KOPT-K1 (cell line): ENCODE measurements around the gene TMEM121B.
A peak's percentile ranks its signal among the peaks of the same experiment; 100 is the strongest.

ENCODE experiments used
- H3K27ac ChIP-seq: fragments of 200-600 bp; sonication (generic); 2 replicates; pipeline ENCODE4 v1.5.1; 2016; ENCODE audit warnings: antibody characterized with exemption, mild to moderate bottlenecking, low read depth, low read length; ENCODE audit not compliant: poor library complexity, severe bottlenecking
- H3K36me3 ChIP-seq: fragments of 200-600 bp; sonication (generic); 2 replicates; pipeline ENCODE4 v1.5.1; 2017; ENCODE audit warnings: antibody characterized with exemption, mild to moderate bottlenecking, low read length, moderate library complexity; ENCODE audit not compliant: insufficient read depth
- H3K9me3 ChIP-seq: fragments of 200-600 bp; sonication (generic); 2 replicates; pipeline ENCODE4 v1.5.1; 2017; ENCODE audit warnings: antibody characterized with exemption, low read length, mild to moderate bottlenecking; ENCODE audit not compliant: insufficient read depth, poor library complexity, severe bottlenecking

TMEM121B gene

GRCh38 chr22:17097062-17097461, 24.1 kb downstream of the TMEM121B start:
- H3K36me3 ChIP-seq: peaks cover 40% of the 10 kb centered on the region

GRCh38 chr22:17096071-17096470, 25.1 kb downstream of the TMEM121B start:
- peaks cover 31% of the 10 kb centered on the region for H3K36me3 ChIP-seq
- no peak overlapping the region for H3K27ac ChIP-seq
- H3K9me3 ChIP-seq: no peaks in the 10 kb centered on the region

More at GRCh38 chr22:17097062-17097461, 24.1 kb downstream of the TMEM121B start:
- Histone ChIP-seq H3K27ac (peak overlapping the region; percentile 57), H3K9me3 (no peaks in the 10 kb centered on the region)

- no peak overlapping the region for H3K27ac ChIP-seq
- H3K36me3 ChIP-seq: peaks cover 25% of the 10 kb centered on the region
- no peaks in the 10 kb centered on the region for H3K9me3 ChIP-seq
Measured at GRCh38 chr22:17095538-17095937, 25.6 kb downstream of the TMEM121B start.

- H3K27ac ChIP-seq: no peak overlapping the region
- H3K9me3 ChIP-seq: no peaks in the 10 kb centered on the region
- peaks cover 6% of the 10 kb centered on the region; the same call in 1 of the 2 replicates for H3K36me3 ChIP-seq
Measured at GRCh38 chr22:17093081-17093480, 28.1 kb downstream of the TMEM121B start.

- no peaks in the 10 kb centered on the region for H3K9me3 ChIP-seq
- no peak overlapping the region for H3K27ac ChIP-seq
- no peaks in the 10 kb centered on the region; the same call in 1 of the 2 replicates for H3K36me3 ChIP-seq
Measured at GRCh38 chr22:17091851-17092250, 29.3 kb downstream of the TMEM121B start.

- H3K27ac ChIP-seq: no peak overlapping the region
- H3K36me3 ChIP-seq: no peaks in the 10 kb centered on the region; the same call in 1 of the 2 replicates
- no peaks in the 10 kb centered on the region for H3K9me3 ChIP-seq
Measured at GRCh38 chr22:17090550-17090949, 30.6 kb downstream of the TMEM121B start.

GRCh38 chr22:17087498-17088131, 33.5 kb downstream of the TMEM121B start:
- H3K27ac ChIP-seq: peak overlapping the region; percentile 94
- H3K36me3 ChIP-seq: no peaks in the 10 kb centered on the region; the same call in 1 of the 2 replicates
- H3K9me3 ChIP-seq: no peaks in the 10 kb centered on the region

- peak overlapping the region; percentile 94 for H3K27ac ChIP-seq
- H3K36me3 ChIP-seq: no peaks in the 10 kb centered on the region; the same call in 1 of the 2 replicates
- no peaks in the 10 kb centered on the region for H3K9me3 ChIP-seq
Measured at GRCh38 chr22:17086788-17087497, 34.2 kb downstream of the TMEM121B start.

GRCh38 chr22:17086296-17086695, 34.9 kb downstream of the TMEM121B start:
- Histone ChIP-seq H3K9me3 (no peaks in the 10 kb centered on the region), H3K36me3 (no peaks in the 10 kb centered on the region; the same call in 1 of the 2 replicates), H3K27ac (peak overlapping the region; percentile 94)

GRCh38 chr22:17085277-17086181, 35.6 kb downstream of the TMEM121B start:
- Histone ChIP-seq H3K9me3 (no peaks in the 10 kb centered on the region), H3K27ac (peak overlapping the region; percentile 94), H3K36me3 (no peaks in the 10 kb centered on the region; the same call in 1 of the 2 replicates)

- H3K9me3 ChIP-seq: no peaks in the 10 kb centered on the region
- peak within 1 kb of the TSS; percentile 94 for H3K27ac ChIP-seq
- H3K36me3 ChIP-seq: no peaks in the 10 kb centered on the region; the same call in 1 of the 2 replicates
Measured at GRCh38 chr22:17084554-17085276, 36.4 kb downstream of the TMEM121B start, which contains the start of gene IL17RA. IL17RA (plus strand) TSS chr22:17085000; CDS start chr22:17085092, 92 bp downstream.

GRCh38 chr22:17083811-17084441, 37.2 kb downstream of the TMEM121B start:
- H3K27ac ChIP-seq: peak overlapping the region; percentile 94
- H3K9me3 ChIP-seq: no peaks in the 10 kb centered on the region
- no peaks in the 10 kb centered on the region for H3K36me3 ChIP-seq

- H3K27ac ChIP-seq: no peak overlapping the region
- no peaks in the 10 kb centered on the region for H3K9me3 ChIP-seq
- H3K36me3 ChIP-seq: no peaks in the 10 kb centered on the region
Measured at GRCh38 chr22:17083255-17083654, 37.9 kb downstream of the TMEM121B start.

GRCh38 chr22:17079572-17079971, 41.6 kb downstream of the TMEM121B start:
- Histone ChIP-seq H3K27ac (no peak overlapping the region), H3K9me3 (no peaks in the 10 kb centered on the region)

More at GRCh38 chr22:17079572-17079971, 41.6 kb downstream of the TMEM121B start:
- no peaks in the 10 kb centered on the region for H3K36me3 ChIP-seq
